HCT116 (cell line): Measurements from ENCODE around the gene IL31RA. TPM values are rescaled to one million over a fixed set of nuclear protein-coding genes. Genes with fewer than 3 reads are reported as not detected.
A peak's percentile ranks its signal among the peaks of the same experiment; 100 is the strongest.
"Not testable (repeated sequence)": the region's sequence is repeated elsewhere in the genome, so short reads cannot be mapped to it uniquely, and the experiment has no call there.

Source experiments
- ATAC-seq: fragments of 200-7000 bp; cut with Tn5 transposase; 2 replicates; pipeline ENCODE4 v1.9.1; 2020; ENCODE audit warnings: mild to moderate bottlenecking, moderate library complexity
- Bru-seq: library from RNA; stranded (reverse); fragments of 400-500 nt; gene quantifications from one replicate; lab custom pipeline; 2021; lab: Mats Ljungman, UMichigan
- BruChase-seq, 2 experiments: library from RNA; stranded (reverse); fragments of 400-500 nt; gene quantifications; one replicate each; lab custom pipeline; 2021; lab: Mats Ljungman, UMichigan
- BruUV-seq: library from RNA; stranded (reverse); fragments of 400-500 nt; replicated peaks from 2 replicates; lab custom pipeline; 2021; lab: Mats Ljungman, UMichigan
- CTCF ChIA-PET: fragments of 300-600 bp; sonication (Branson Sonifier 250); formaldehyde crosslinking; loops from one replicate; lab custom pipeline; 2021; ENCODE audit warnings: antibody characterized with exemption; lab: Charles Lee
- POLR2A ChIA-PET: fragments of 300-600, 350-600 bp; sonication (Branson Sonifier 250); formaldehyde crosslinking; loops from one replicate; lab custom pipeline; 2021; ENCODE audit warnings: antibody characterized with exemption; lab: Charles Lee
- RAD21 ChIA-PET, 2 experiments: fragments of 300-600 bp; sonication (Branson Sonifier 250); formaldehyde crosslinking; loops; one replicate each; lab custom pipeline; 2023; ENCODE audit warnings: low total read pairs in 2 of 2; ENCODE audit not compliant: uncharacterized antibody in 2 of 2, unreplicated experiment in 2 of 2, low non-redundant PET in 1 of 2; lab: Charles Lee
- DNase-seq: peaks from one replicate; pipeline ENCODE4 v3.0.0-alpha.2; 2010; ENCODE audit warnings: low read depth, low spot score
- H2AFZ ChIP-seq: fragments of 200-600 bp; shearing (Covaris generic), sonication (generic); 2 replicates; pipeline ENCODE4 v1.6.1; 2017; ENCODE audit warnings: low read depth, mixed run types, mixed read lengths, antibody characterized with exemption, low read length; ENCODE audit not compliant: poor library complexity, severe bottlenecking
- H3K27ac ChIP-seq: 2 replicates; pipeline ENCODE4 v1.5.1; 2012; ENCODE audit warnings: low read depth, low read length
- H3K27me3 ChIP-seq: fragments of 200-600 bp; sonication (generic); 2 replicates; pipeline ENCODE4 v1.6.1; 2016; ENCODE audit warnings: mixed run types, low read length, mixed read lengths; ENCODE audit not compliant: insufficient read depth
- H3K36me3 ChIP-seq, 2 experiments: fragments of 200-500 bp in 1 of 2; fragments of 200-600 bp in 1 of 2; sonication (Bioruptor generic) in 1 of 2; sonication (generic) in 1 of 2; 2 replicates each; pipeline versions ENCODE4 v1.5.1 to v1.6.1; 2014 to 2016; ENCODE audit warnings: low read length in 2 of 2, inconsistent platforms in 1 of 2, mixed read lengths in 1 of 2, mixed run types in 1 of 2; ENCODE audit not compliant: insufficient read depth in 2 of 2, control insufficient read depth in 1 of 2
- H3K4me1 ChIP-seq, 2 experiments: fragments of 200-600 bp in 1 of 2; sonication (generic) in 1 of 2; 2 replicates each; pipeline versions ENCODE4 v1.5.1 to v1.6.1; 2012 to 2017; ENCODE audit warnings: low read length in 2 of 2, inconsistent platforms in 1 of 2, mild to moderate bottlenecking in 1 of 2, mixed read lengths in 1 of 2, mixed run types in 1 of 2, moderate library complexity in 1 of 2; ENCODE audit not compliant: insufficient read depth in 2 of 2, control insufficient read depth in 1 of 2
- H3K4me2 ChIP-seq: fragments of 200-600 bp; sonication (generic); 2 replicates; pipeline ENCODE4 v1.6.1; 2017; ENCODE audit warnings: mixed run types, low read length, mixed read lengths
- H3K4me3 ChIP-seq, 2 experiments: fragments of 200-600 bp in 1 of 2; sonication (generic) in 1 of 2; replicated peaks in 1 of 2; 2 replicates each; pipeline ENCODE4 v1.5.1; 2011 to 2016; ENCODE audit warnings: low read length in 2 of 2, control low read depth in 1 of 2, low read depth in 1 of 2, mild to moderate bottlenecking in 1 of 2, mixed read lengths in 1 of 2, mixed run types in 1 of 2
- H3K79me2 ChIP-seq: fragments of 200-600 bp; sonication (generic); 2 replicates; pipeline ENCODE4 v1.6.1; 2017; ENCODE audit warnings: mild to moderate bottlenecking, mixed run types, low read length, moderate library complexity, mixed read lengths; ENCODE audit not compliant: insufficient read depth
- H3K9ac ChIP-seq: fragments of 200-600 bp; sonication (generic); 2 replicates; pipeline ENCODE4 v1.6.1; 2016; ENCODE audit warnings: low read length, mixed read lengths
- H3K9me2 ChIP-seq: fragments of 200-600 bp; sonication (generic), shearing (Covaris generic); 2 replicates; pipeline ENCODE4 v1.6.1; 2017; ENCODE audit warnings: mixed run types, mild to moderate bottlenecking, moderate library complexity; ENCODE audit not compliant: insufficient read depth
- H3K9me3 ChIP-seq, 2 experiments: fragments of 200-500 bp in 1 of 2; fragments of 200-600 bp in 1 of 2; sonication (Bioruptor generic) in 1 of 2; sonication (generic) in 1 of 2; 2 replicates each; pipeline ENCODE4 v1.6.1; 2014 to 2017; ENCODE audit warnings: low read length in 2 of 2, mixed read lengths in 2 of 2, inconsistent platforms in 1 of 2, low read depth in 1 of 2, mild to moderate bottlenecking in 1 of 2, mixed run types in 1 of 2, moderate library complexity in 1 of 2; ENCODE audit not compliant: control insufficient read depth in 1 of 2, insufficient read depth in 1 of 2
- H4K20me1 ChIP-seq: fragments of 200-600 bp; sonication (generic), shearing (Covaris generic); 2 replicates; pipeline ENCODE4 v1.6.1; 2017; ENCODE audit warnings: mixed run types, mild to moderate bottlenecking, moderate library complexity; ENCODE audit not compliant: insufficient read depth
- ATF3 ChIP-seq: IDR thresholded peaks from 2 replicates; pipeline ENCODE4 v1.6.1; 2012
- CBX3 ChIP-seq: IDR thresholded peaks from 2 replicates; pipeline ENCODE4 v1.6.1; 2012; ENCODE audit warnings: low read depth
- CEBPB ChIP-seq: IDR thresholded peaks from 2 replicates; pipeline ENCODE4 v1.6.1; 2012; ENCODE audit warnings: low read depth
- EZH2phosphoT487 ChIP-seq: fragments of 200-600 bp; IDR thresholded peaks from 2 replicates; pipeline ENCODE4 v1.6.1; 2018; ENCODE audit warnings: antibody characterized with exemption, borderline replicate concordance
- FOSL1 ChIP-seq: IDR thresholded peaks from 2 replicates; pipeline ENCODE4 v1.6.1; 2012; ENCODE audit warnings: low read depth
- JUND ChIP-seq: IDR thresholded peaks from 2 replicates; pipeline ENCODE4 v1.6.1; 2012
- MAX ChIP-seq: IDR thresholded peaks from 2 replicates; pipeline ENCODE4 v1.6.1; 2012
- RAD21 ChIP-seq: IDR thresholded peaks from 2 replicates; pipeline ENCODE4 v1.6.1; 2012; ENCODE audit warnings: low read depth, mild to moderate bottlenecking
- REST ChIP-seq: IDR thresholded peaks from 2 replicates; pipeline ENCODE4 v1.6.1; 2012; ENCODE audit warnings: low read depth
- SIN3A ChIP-seq: IDR thresholded peaks from 2 replicates; pipeline ENCODE4 v1.6.1; 2012; ENCODE audit warnings: low read depth
- SP1 ChIP-seq: IDR thresholded peaks from 2 replicates; pipeline ENCODE4 v1.6.1; 2012; ENCODE audit warnings: low read depth
- TCF7L2 ChIP-seq: IDR thresholded peaks from 2 replicates; pipeline ENCODE4 v1.7.0; 2011; ENCODE audit warnings: borderline replicate concordance, inconsistent platforms; ENCODE audit not compliant: insufficient read depth, insufficient read length; ENCODE audit errors: extremely low read depth
- intact Hi-C: fragments of 100-400 bp; cut with micrococcal nuclease; formaldehyde crosslinking; loops from 2 replicates; pipeline ENCODE4 v1.10.0; 2022
- long read RNA-seq: library from polyadenylated mRNA; unstranded; transcript quantifications from one replicate; pipeline ENCODE4 v2.0.0, GENCODE V29; 2021; ENCODE audit not compliant: unreplicated experiment
- polyA plus RNA-seq: library from polyadenylated mRNA; unstranded; fragments of >200 nt; gene quantifications from 2 replicates; pipeline ENCODE4 v1.2.1, GENCODE V29; 2012; ENCODE audit warnings: missing spikeins
- total RNA-seq: library from RNA; stranded (reverse); gene quantifications from one replicate; pipeline ENCODE4 v1.2.1, GENCODE V29; 2021; ENCODE audit not compliant: unreplicated experiment

The IL31RA gene
- total RNA-seq: 0.59 TPM
- 0.53 and 0.57 TPM in 2 replicates for polyA plus RNA-seq
- percentile 42 among the genes with signal in this experiment for Bru-seq, nascent RNA
- BruChase-seq, experiment 1, labeled RNA remaining after a 6-hour chase: percentile 42 among the genes with signal in this experiment
- percentile 30 among the genes with signal in this experiment for BruChase-seq, experiment 2, labeled RNA remaining after a 2-hour chase
- long read RNA-seq, partial matches to known transcripts: 0 of 1 reads
- long read RNA-seq, other reads (novel, unspliced or antisense): 0 of 1 reads

- no TSS peak for BruUV-seq
- TF ChIP-seq RAD21 (0 out of 2 replicates have a peak, but pooled peaks have one; percentile 23), JUND (peak; percentile 90), FOSL1 (peak; percentile 88), EZH2phosphoT487 (no peak), ATF3 (0 out of 2 replicates have a peak, but pooled peaks have one; percentile 43), SP1 (peak; percentile 71), MAX (peak; percentile 49; the same call in 1 of the 2 replicates), CBX3 (peak; percentile 71; the same call in 1 of the 2 replicates), REST (no peak), CEBPB (peak; percentile 94), SIN3A (peak; percentile 55; the same call in 1 of the 2 replicates), TCF7L2 (no peak)
- TF ChIP-seq, all 23 proteins: peak for 9
- Histone ChIP-seq H3K27me3 (no peaks in the 10 kb centered on the region), H4K20me1 (no peaks in the 10 kb centered on the region), H3K4me1 (peaks cover 2 to 15% of the 10 kb centered on the region in 2 experiments; a peak in 2 of 4 replicates), H2AFZ (peak within 1 kb of the TSS; percentile 85), H3K4me2 (peak within 1 kb of the TSS; percentile 89), H3K9me2 (no peaks in the 10 kb centered on the region), H3K27ac (peak within 1 kb of the TSS; percentile 30; the same call in 1 of the 2 replicates), H3K9ac (peak within 1 kb of the TSS; percentile 30), H3K4me3 (peak within 1 kb of the TSS; percentile 35 to 51), H3K36me3 (no peaks in the 10 kb centered on the region), H3K9me3 (no peaks in the 10 kb centered on the region), H3K79me2 (no peaks in the 10 kb centered on the region)
- ChIA-PET POLR2A (interaction anchor here (1.0 to 1.6 kb wide), 3 partner anchors 15 to 85 kb away, joined by 3 to 6 read pairs (median 4); no protein-coding TSS in a partner anchor), RAD21 (interaction anchor here in 1 of 2 experiments (0.7 kb wide), 1 partner anchor 1105 kb away, joined by 3 read pairs; no protein-coding TSS in a partner anchor), CTCF (no interaction called here)
- DNase-seq (peak; percentile 68), ATAC-seq (peak; percentile 93)
- intact Hi-C loops: no loop called here
Measured at GRCh38 chr5:55850839-55851674, at the start of gene IL31RA. Gene IL31RA (plus strand): TSS chr5:55851357. CDS start chr5:55851571, 214 bp downstream.

- H3K9me3 ChIP-seq, DNase-seq, H3K4me2 ChIP-seq, POLR2A ChIA-PET, CTCF ChIA-PET, BruUV-seq, H4K20me1 ChIP-seq, H3K9me2 ChIP-seq, H3K4me3 ChIP-seq, H3K36me3 ChIP-seq, ATAC-seq, H3K9ac ChIP-seq, H3K79me2 ChIP-seq, H3K4me1 ChIP-seq, H3K27me3 ChIP-seq, H2AFZ ChIP-seq, RAD21 ChIA-PET, H3K27ac ChIP-seq, intact Hi-C loops: not testable (repeated sequence)
Measured at GRCh38 chr5:55808814-55809213, 42.3 kb upstream of the IL31RA start.
